Activated CD8-positive, alpha-beta T cell treated with anti-CD3 and anti-CD28 coated beads for 36 hours (primary cell): ENCODE measurements around the gene NRXN3. TPM values are rescaled to one million over a fixed set of nuclear protein-coding genes. Genes with fewer than 3 reads are reported as not detected.

Experiments
- ATAC-seq: fragments of 200-7000 bp; cut with Tn5 transposase; one replicate; pipeline ENCODE4 v1.10.0; 2021; ENCODE audit warnings: mild to moderate bottlenecking, moderate library complexity
- CTCF ChIA-PET: fragments of 350-600 bp; sonication (Branson Sonifier 250); formaldehyde crosslinking; loops from one replicate; lab custom pipeline; 2021; ENCODE audit warnings: antibody characterized with exemption; lab: Charles Lee
- POLR2A ChIA-PET: fragments of 350-600 bp; sonication (Branson Sonifier 250); formaldehyde crosslinking; loops from one replicate; lab custom pipeline; 2021; ENCODE audit warnings: antibody characterized with exemption; lab: Charles Lee
- DNase-seq: peaks from one replicate; pipeline ENCODE4 v3.0.0-alpha.2; 2020
- H3K27ac Mint-ChIP-seq: one replicate; pipeline ENCODE4 v1.8.0; 2021; ENCODE audit warnings: mild to moderate bottlenecking, mixed read lengths
- H3K27me3 Mint-ChIP-seq: one replicate; pipeline ENCODE4 v1.8.0; 2021; ENCODE audit warnings: mixed read lengths
- H3K36me3 Mint-ChIP-seq: one replicate; pipeline ENCODE4 v1.8.0; 2021; ENCODE audit warnings: low read depth, mixed read lengths
- H3K4me1 Mint-ChIP-seq: one replicate; pipeline ENCODE4 v1.8.0; 2021; ENCODE audit warnings: low read depth, mixed read lengths
- H3K4me3 Mint-ChIP-seq: one replicate; pipeline ENCODE4 v1.8.0; 2021; ENCODE audit warnings: mild to moderate bottlenecking, moderate library complexity, mixed read lengths
- H3K9me3 Mint-ChIP-seq: one replicate; pipeline ENCODE4 v1.8.0; 2021; ENCODE audit warnings: mixed read lengths
- intact Hi-C: fragments of 100-400 bp; cut with micrococcal nuclease; formaldehyde crosslinking; loops from one replicate; pipeline ENCODE4 v1.10.0; 2022
- total RNA-seq, 2 experiments: library from RNA; stranded (reverse); gene quantifications; one replicate each; pipeline ENCODE4 v1.2.3, GENCODE V29; 2021
- TF ChIP-seq, protein P1 (sequence below): fragments of 200-600 bp; IDR thresholded peaks from one replicate; pipeline ENCODE4 v1.8.0; 2022; ENCODE audit warnings: antibody characterized with exemption, mild to moderate bottlenecking

NRXN3 gene
- total RNA-seq, 2 experiments from 2014 or later = not detected

DNA sequence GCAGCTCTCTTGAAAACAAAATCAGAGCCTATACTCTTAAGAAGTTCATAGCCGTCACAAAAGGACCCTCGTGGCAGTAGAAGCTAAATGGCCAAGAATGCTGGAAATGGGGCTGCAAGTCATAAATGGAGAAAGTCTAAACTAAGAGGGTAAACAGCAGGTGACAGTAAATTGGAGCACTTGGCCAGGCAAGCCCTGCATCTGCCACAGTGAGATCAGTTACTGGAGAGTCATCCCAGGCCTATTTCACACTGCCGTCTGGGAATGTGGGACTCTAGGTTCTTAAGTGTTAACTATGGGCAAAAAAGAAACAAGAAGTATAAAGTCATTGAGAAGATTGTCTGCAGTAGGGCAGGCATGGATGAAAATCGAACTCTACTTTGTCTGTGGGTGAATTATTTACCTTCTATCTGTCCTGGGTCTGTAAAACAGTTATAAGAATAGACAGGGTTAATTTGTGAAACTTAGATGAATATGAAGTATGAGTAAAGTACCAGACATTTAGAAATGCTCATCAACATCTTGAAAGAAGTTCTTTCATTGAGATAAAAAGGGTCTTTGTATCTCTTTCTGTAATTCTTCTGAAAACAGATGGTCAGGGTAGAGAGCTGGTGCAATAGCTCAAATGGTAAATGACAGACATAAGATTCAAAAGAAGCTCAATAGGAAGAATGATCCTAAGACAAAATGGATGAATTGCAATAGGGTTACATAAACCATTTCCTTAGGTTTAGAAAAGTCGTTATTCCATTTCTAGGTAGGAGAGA lies 1248.7 kb downstream of the NRXN3 start:
- Mint-ChIP-seq H3K36me3 (no peaks in the 10 kb centered on the region), H3K27ac (no peak overlapping the region), H3K9me3 (no peaks in the 10 kb centered on the region), H3K4me3 (no peak overlapping the region), H3K27me3 (no peaks in the 10 kb centered on the region), H3K4me1 (no peaks in the 10 kb centered on the region)
- CTCF ChIA-PET = no interaction called here
- POLR2A ChIA-PET = no interaction called here
- TF ChIP-seq, protein P1, sequence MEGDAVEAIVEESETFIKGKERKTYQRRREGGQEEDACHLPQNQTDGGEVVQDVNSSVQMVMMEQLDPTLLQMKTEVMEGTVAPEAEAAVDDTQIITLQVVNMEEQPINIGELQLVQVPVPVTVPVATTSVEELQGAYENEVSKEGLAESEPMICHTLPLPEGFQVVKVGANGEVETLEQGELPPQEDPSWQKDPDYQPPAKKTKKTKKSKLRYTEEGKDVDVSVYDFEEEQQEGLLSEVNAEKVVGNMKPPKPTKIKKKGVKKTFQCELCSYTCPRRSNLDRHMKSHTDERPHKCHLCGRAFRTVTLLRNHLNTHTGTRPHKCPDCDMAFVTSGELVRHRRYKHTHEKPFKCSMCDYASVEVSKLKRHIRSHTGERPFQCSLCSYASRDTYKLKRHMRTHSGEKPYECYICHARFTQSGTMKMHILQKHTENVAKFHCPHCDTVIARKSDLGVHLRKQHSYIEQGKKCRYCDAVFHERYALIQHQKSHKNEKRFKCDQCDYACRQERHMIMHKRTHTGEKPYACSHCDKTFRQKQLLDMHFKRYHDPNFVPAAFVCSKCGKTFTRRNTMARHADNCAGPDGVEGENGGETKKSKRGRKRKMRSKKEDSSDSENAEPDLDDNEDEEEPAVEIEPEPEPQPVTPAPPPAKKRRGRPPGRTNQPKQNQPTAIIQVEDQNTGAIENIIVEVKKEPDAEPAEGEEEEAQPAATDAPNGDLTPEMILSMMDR = no peak
- DNase-seq (no peak), ATAC-seq (no peak)
- intact Hi-C loops = no loop called here

DNA sequence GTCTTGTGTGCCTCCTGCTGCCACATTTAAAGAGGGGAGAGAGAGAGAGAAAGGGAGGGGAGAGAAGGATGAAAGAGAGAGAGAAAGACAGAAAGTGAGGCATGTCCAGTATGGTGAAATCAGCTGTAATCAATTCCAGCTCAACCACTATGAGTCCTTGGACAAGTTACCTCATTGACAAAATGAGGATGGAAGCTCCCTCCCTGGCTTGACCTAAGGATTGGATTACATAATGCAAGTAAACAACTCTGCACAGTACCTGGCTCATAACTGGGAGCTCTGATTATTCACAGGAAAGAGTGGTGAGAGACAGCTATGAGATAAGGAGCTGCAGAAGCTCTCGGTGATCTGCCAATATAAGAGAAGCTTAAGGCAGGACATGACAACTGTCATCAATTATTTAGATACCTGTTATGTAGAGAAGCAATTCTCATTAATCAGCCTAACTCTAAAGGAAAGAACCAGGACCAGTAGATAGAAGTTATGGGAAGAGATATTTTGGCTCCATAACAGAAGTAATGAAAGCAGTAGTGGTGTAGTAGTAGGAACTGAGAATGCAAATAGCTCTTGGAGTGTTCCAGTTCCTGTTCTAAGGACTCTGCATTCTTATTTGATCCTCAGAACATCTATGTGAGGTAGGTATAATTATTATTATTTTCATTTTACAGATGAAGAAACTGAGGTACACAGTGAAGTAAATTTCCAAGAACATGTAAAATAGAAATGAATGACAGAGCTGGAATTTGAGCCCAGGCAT lies 1249.6 kb downstream of the NRXN3 start:
- POLR2A ChIA-PET = interaction anchor here (1.2 kb wide), 1 partner anchor 11 kb away, joined by 3 read pairs; no protein-coding TSS in a partner anchor
- CTCF ChIA-PET = no interaction called here
- H3K27ac Mint-ChIP-seq = no peak overlapping the region
- H3K9me3 Mint-ChIP-seq = no peaks in the 10 kb centered on the region
- intact Hi-C loops = no loop called here
- DNase-seq = no peak
- no peaks in the 10 kb centered on the region for H3K4me1 Mint-ChIP-seq
- H3K4me3 Mint-ChIP-seq = no peak overlapping the region
- H3K27me3 Mint-ChIP-seq = no peaks in the 10 kb centered on the region
- no peaks in the 10 kb centered on the region for H3K36me3 Mint-ChIP-seq
- no peak for ATAC-seq
- TF ChIP-seq, protein P1 = no peak

DNA sequence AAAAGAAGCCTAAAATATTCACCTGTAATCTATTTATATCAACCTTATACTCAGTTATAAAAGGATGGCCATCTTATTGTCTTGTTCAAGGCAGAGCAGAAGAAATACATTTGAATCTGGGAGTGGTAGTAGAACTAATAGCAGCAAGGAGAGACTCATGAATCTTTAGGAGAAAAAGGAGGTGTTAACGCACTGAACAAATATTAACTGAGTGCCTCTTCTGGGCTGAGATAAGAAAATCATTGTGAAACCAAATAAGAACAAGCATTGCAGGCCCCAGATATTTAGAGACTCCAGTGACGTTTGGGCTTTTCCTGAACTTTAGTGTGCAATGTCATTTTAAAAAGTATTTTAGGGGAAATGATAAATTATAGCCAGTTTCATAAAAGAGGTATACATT lies 1250.6 kb downstream of the NRXN3 start:
- Mint-ChIP-seq H3K9me3 (no peaks in the 10 kb centered on the region), H3K36me3 (no peaks in the 10 kb centered on the region), H3K4me3 (no peak overlapping the region), H3K27me3 (no peaks in the 10 kb centered on the region), H3K4me1 (no peaks in the 10 kb centered on the region), H3K27ac (no peak overlapping the region)
- ChIA-PET CTCF (no interaction called here), POLR2A (interaction anchor here (1.2 kb wide), 1 partner anchor 12 kb away, joined by 3 read pairs; no protein-coding TSS in a partner anchor)
- intact Hi-C loops = no loop called here
- DNase-seq = no peak
- TF ChIP-seq, protein P1 = no peak
- ATAC-seq = no peak

DNA sequence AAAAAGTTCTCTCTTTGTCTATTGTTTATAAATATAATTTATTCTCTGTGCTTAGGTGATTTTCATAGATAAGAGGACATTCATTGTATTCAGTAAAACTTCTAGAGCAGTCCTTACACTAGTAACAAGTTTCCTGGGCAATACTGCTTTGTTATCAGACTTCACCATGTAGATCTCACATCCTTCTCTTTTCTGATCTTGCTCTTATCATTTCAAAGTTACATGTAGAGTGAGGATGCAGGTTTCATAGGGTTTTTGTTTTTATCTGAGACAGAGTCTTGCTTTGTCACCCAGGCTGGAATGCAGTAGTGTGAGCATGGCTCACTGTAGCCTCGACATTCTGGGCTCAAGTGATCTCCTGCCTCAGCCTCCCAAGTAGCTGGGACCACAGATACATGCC lies 1251.6 kb downstream of the NRXN3 start:
- Mint-ChIP-seq H3K36me3 (no peaks in the 10 kb centered on the region), H3K4me3 (no peak overlapping the region), H3K4me1 (no peaks in the 10 kb centered on the region), H3K9me3 (no peaks in the 10 kb centered on the region), H3K27ac (no peak overlapping the region), H3K27me3 (no peaks in the 10 kb centered on the region)
- TF ChIP-seq, protein P1 = no peak
- ATAC-seq = no peak
- intact Hi-C loops = no loop called here
- ChIA-PET CTCF (no interaction called here), POLR2A (no interaction called here)
- no peak for DNase-seq

DNA sequence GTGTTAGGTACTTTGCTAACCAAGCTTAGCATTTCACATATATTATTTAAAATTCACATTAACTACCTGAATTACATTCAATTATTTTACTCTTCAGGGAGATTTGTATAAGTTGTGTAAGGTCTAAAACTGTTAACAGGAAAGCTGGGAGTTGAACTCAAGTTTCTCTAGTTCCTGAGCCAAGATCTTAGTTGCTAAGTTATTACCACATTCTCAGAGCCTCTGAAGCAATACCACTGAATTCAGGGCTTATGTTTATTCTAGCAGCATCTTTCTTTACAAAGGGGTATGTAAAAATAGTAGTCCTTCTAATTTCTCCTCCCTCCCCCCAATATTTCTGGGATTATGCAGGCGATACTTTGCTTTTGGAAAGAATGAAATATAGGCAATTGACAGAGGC lies 1254.3 kb downstream of the NRXN3 start:
- intact Hi-C loops = no loop called here
- DNase-seq = no peak

More for the DNA sequence above, 1254.3 kb downstream of the NRXN3 start:
- H3K4me3 Mint-ChIP-seq = no peak overlapping the region
- no peaks in the 10 kb centered on the region for H3K4me1 Mint-ChIP-seq
- POLR2A ChIA-PET = no interaction called here
- CTCF ChIA-PET = no interaction called here
- no peaks in the 10 kb centered on the region for H3K9me3 Mint-ChIP-seq
- no peak for ATAC-seq
- no peaks in the 10 kb centered on the region for H3K27me3 Mint-ChIP-seq
- no peaks in the 10 kb centered on the region for H3K36me3 Mint-ChIP-seq
- H3K27ac Mint-ChIP-seq = no peak overlapping the region
- TF ChIP-seq, protein P1 = no peak
